ENCODE measurements around the gene MOV10.

DNA sequence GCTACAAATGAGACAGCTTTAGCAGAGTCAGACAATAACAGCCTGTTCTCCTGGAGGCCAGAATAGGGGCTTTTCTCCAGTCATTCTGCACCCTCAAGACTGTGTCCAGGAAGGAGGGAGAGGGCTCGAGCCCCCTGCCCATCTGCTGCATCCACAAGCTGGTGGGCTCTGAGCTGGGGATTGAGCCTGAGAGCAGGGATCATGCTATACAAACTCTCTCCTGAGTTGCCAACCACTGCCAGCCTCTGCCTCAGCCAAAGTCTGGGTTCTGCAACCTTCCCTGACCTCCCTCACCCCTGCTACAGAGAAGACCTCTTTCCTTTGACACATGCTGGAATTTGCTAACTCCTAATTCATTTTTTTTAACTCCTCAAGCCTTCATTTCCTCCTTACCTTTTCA is 55.5 kb downstream of the MOV10 start:
- TF ChIP-seq, protein P1, sequence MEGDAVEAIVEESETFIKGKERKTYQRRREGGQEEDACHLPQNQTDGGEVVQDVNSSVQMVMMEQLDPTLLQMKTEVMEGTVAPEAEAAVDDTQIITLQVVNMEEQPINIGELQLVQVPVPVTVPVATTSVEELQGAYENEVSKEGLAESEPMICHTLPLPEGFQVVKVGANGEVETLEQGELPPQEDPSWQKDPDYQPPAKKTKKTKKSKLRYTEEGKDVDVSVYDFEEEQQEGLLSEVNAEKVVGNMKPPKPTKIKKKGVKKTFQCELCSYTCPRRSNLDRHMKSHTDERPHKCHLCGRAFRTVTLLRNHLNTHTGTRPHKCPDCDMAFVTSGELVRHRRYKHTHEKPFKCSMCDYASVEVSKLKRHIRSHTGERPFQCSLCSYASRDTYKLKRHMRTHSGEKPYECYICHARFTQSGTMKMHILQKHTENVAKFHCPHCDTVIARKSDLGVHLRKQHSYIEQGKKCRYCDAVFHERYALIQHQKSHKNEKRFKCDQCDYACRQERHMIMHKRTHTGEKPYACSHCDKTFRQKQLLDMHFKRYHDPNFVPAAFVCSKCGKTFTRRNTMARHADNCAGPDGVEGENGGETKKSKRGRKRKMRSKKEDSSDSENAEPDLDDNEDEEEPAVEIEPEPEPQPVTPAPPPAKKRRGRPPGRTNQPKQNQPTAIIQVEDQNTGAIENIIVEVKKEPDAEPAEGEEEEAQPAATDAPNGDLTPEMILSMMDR (optimal IDR thresholded peaks at IDR 0.05 in 1 of 3, IDR thresholded peaks at IDR 0.05 in 1 of 3, conservative IDR thresholded peaks at IDR 0.05 in 1 of 3; ENCODE audit: extremely low read depth in 1 of 3, insufficient read depth in 2 of 3, low read length in 3 of 3): no peak
- no peak for TF ChIP-seq EZH2 (IDR thresholded peaks at IDR 0.05; ENCODE audit: low read length)
